NCI-H510A treated with DMSO at 0.1 percent for 48 hours (cell line): ENCODE measurements around the gene SPHKAP.
"Not testable (repeated sequence)": the region's sequence is repeated elsewhere in the genome, so short reads cannot be mapped to it uniquely, and the experiment has no call there.

Source experiments
- DNase-seq: peaks from one replicate; lab custom pipeline; 2025; lab: John Stamatoyannopoulos, UW

Gene SPHKAP

DNA sequence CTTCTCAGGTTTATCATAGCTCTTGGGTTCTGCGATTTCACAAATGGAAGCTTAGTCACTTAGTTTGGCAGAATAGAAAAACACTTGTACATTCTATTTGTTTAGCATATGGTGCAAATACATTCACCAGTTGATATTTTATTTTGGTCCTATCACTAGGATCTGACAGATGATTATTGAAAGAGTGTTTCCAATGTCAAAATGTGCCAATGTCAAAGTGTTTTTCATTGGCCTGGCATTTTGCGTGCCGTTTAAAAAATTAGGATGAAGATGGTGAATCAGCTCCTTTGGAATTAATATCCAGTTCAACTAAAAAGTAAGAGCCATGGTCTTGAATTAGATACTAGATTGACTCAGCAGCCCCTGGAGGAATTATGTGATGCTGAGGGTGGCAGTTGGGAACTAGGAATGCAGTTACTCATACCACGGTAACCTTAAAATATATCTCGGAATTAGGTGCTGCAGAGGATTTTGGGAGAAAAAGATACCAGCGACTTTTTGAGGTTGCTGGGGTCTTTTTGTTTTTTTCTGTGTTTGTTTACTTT lies 87.0 kb downstream of the SPHKAP start:
- DNase-seq: no peak

DNA sequence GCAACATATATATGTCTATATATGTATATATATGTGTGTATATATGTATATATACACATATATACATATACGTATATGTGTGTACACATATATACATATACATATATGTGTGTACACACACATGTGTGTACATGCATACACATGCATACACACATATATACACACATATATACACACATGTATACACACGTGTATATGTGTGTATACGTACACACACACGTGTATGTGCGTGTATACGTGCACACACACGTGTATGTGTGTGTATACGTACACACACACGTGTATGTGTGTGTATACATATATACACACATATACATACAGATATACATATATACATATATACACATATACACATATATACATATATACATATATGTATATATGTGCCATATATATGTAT lies 89.4 kb downstream of the SPHKAP start:
- DNase-seq: no peak

DNA sequence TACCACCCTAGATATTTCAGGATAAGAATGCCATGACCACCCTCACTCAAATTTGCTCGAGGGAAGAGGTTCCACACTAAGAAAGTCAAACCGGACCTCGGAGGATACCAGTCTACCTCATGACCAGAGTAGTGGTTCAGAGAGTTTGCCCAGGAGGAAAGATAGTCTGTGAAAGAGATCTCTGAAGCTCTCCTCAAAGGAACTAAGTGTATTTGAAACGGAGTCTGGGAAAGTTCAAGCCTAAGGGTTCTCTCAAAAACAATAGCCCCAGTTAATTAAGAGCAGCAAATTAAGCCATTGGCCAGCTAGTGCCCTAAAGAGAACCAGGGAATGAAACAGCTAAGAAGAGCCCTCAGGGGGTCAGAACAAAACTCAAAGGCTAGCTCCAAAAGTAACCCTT lies 94.9 kb downstream of the SPHKAP start:
- DNase-seq: no peak

DNA sequence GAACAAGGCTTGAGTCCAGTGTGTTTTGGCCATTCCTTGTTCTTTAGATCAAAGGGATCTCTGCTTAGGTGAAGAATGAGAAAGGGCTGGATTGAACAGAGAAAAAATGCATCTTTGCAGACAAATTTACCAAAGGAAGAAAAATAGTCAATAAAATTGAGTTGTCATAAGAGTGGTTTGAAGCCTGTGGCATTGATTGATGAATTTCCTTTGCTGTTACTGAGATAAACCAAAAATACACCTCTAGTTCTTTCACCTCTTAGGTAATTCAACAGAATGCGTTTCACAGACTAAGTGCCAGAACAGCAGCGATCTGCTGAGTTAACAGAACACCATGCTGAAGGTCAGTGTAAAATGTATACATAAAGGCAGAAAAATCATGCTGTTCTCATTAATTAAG lies 96.8 kb downstream of the SPHKAP start:
- DNase-seq: no peak

GRCh38 chr2:228083131-228083530 lies 98.4 kb downstream of the SPHKAP start:
- no peak for DNase-seq

- no peak for DNase-seq
Observed at GRCh38 chr2:228082571-228082970, 98.9 kb downstream of the SPHKAP start.

DNA sequence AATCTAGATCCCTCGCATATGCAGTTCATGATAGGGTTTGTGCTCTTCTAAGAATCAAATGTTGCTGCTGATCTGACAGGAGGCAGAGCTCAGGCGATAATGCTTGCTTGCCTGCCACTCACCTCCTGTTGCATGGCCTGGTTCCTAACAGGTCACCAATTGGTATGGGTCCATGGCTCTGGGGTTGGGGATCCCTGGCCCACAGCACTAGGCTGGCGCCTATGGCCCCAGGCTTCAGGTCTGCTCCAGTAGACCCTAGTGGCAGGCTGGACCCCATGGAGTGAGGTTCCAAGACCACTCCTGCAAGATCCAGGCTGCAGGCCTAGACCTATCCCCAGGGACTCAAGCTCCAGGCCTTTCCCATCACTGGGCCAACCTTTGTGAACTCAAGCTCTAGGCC lies 102.3 kb downstream of the SPHKAP start:
- DNase-seq: no peak

GRCh38 chr2:228076695-228077094 lies 104.8 kb downstream of the SPHKAP start:
- not testable (repeated sequence) for DNase-seq

- DNase-seq: no peak
Observed at GRCh38 chr2:228072669-228073068, 108.8 kb downstream of the SPHKAP start.

DNA sequence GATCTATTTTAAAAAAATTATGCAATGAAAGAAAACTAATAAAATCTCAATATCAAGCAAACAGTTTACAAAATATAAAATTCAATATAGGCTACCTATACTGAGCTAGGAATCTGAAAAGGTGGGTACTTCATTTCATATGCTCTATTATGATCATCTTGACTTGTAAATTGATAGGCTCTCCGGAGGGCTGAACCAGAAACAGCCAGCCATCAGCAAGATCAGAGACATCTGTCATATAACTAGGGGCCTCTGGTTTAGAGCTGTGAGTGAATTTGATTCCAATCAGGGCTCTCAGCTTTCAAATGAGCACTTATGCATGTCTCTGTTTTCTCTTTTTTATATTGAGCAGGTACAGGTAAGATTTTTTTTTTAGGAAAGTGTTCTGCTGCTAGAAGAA lies 114.2 kb downstream of the SPHKAP start:
- no peak for DNase-seq

- DNase-seq: no peak
Observed at GRCh38 chr2:228066126-228066798, 115.2 kb downstream of the SPHKAP start.

GRCh38 chr2:228065686-228066085 lies 115.8 kb downstream of the SPHKAP start:
- DNase-seq: no peak

DNA sequence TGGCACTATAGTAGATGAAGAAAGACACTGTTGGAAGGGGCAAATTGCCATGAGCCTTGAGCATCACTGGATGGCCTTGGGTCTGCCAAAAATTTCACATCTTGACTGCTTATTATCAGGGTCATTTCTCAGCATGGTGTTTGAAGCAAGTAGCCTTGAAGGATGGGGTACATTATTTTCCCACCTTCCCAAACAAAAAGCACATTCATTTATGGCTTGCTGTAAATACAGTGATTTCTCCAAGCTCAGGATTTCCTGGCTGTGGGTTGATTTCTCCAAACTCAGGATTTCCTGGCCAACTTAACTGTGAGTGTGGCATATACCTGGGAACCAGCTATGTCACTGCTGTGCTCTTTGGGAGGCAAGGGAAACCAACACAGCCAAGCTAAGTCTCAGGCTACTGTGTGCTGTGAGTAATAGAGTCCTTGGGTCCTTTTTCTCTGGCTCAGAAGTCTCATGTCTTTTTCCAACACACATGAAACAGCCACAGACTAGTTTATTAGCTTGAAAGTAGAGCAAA lies 116.6 kb downstream of the SPHKAP start:
- no peak for DNase-seq

- DNase-seq: no peak
Observed at GRCh38 chr2:228064024-228064423, 117.5 kb downstream of the SPHKAP start.

GRCh38 chr2:228063558-228063957 lies 117.9 kb downstream of the SPHKAP start:
- DNase-seq: no peak

GRCh38 chr2:228059735-228060134 lies 121.8 kb downstream of the SPHKAP start:
- no peak for DNase-seq

- DNase-seq: no peak
Observed at GRCh38 chr2:228056293-228057097, 125.0 kb downstream of the SPHKAP start.

GRCh38 chr2:228048838-228049490 lies 132.5 kb downstream of the SPHKAP start:
- DNase-seq: peak; percentile 68

DNA sequence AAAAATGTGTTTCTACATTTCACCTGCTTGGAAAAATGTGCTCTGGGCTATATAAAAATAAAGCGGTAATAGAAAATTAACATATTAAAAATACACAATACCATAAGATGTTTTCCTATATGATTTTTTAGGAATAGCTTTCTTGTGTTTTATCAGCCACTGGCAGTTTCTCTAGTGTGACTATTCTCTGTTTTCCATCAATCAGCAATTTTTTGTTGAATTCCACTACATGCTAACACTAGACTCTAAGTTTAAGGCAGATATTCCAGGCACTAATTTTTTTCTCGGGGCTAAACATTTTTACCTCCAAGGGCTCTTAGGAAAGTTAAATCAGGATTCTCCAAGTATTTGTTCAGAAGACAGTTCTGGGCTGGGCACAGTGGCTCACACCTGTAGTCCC lies 140.5 kb downstream of the SPHKAP start:
- DNase-seq: no peak

- peak; percentile 74 for DNase-seq
Observed at GRCh38 chr2:228039752-228040534, 141.5 kb downstream of the SPHKAP start.

GRCh38 chr2:228038967-228039366 lies 142.5 kb downstream of the SPHKAP start:
- no peak for DNase-seq

DNA sequence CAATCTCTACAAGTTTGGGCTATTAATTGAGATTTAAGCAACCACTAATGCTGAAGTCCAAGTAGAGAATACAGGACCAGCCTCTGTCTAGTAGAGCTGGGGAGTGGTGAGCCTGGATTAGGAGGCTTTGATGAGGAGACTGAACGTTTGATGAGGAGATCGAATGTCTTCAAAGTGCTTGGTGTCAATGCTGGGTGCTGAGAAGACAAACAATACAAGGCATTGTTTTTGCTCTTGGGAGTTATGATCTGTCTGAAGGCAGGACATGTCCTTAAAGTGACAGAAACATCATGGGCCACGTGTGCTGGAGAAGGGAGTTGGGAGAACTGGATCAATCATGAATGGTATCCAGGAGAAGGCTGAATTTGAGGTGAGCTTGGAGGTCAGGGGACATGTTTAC lies 143.6 kb downstream of the SPHKAP start:
- no peak for DNase-seq
